22Rv1 (cell line): Measurements from ENCODE around the gene TDRD1.

Experiments
- CTCF ChIP-seq: fragments of 450-650 bp; IDR thresholded peaks from 2 replicates; pipeline ENCODE4 v1.5.1; 2017; ENCODE audit warnings: mild to moderate bottlenecking
- ZFX ChIP-seq: fragments of 450-650 bp; IDR thresholded peaks from 2 replicates; pipeline ENCODE4 v1.6.1; 2017; ENCODE audit warnings: antibody characterized with exemption, borderline replicate concordance

- no peak for TF ChIP-seq CTCF
- no peak for TF ChIP-seq ZFX
Measured at GRCh38 chr10:114220281-114220680, 41.1 kb downstream of the TDRD1 start.
